Ishikawa (cell line): ENCODE results near the gene GYPA.
A peak's percentile ranks its signal among the peaks of the same experiment; 100 is the strongest.

Experiments
- CEBPB ChIP-seq: IDR thresholded peaks from 2 replicates; pipeline ENCODE4 v1.6.1; 2012
- CREB1 ChIP-seq: IDR thresholded peaks from 2 replicates; pipeline ENCODE4 v1.6.1; 2012; ENCODE audit warnings: low read depth
- EGR1 ChIP-seq: IDR thresholded peaks from 2 replicates; pipeline ENCODE4 v1.6.1; 2012
- EP300 ChIP-seq: IDR thresholded peaks from 2 replicates; pipeline ENCODE4 v1.6.1; 2012; ENCODE audit warnings: borderline replicate concordance
- FOXM1 ChIP-seq: IDR thresholded peaks from 2 replicates; pipeline ENCODE4 v1.6.1; 2012; ENCODE audit warnings: low read depth, borderline replicate concordance
- MAX ChIP-seq: IDR thresholded peaks from 2 replicates; pipeline ENCODE4 v1.6.1; 2012
- NFIC ChIP-seq: IDR thresholded peaks from 2 replicates; pipeline ENCODE4 v1.6.1; 2012
- RAD21 ChIP-seq: IDR thresholded peaks from 2 replicates; pipeline ENCODE4 v1.6.1; 2012; ENCODE audit warnings: low read depth
- REST ChIP-seq: IDR thresholded peaks from 2 replicates; pipeline ENCODE4 v1.6.1; 2012; ENCODE audit warnings: low read depth, mild to moderate bottlenecking
- TAF1 ChIP-seq: IDR thresholded peaks from 2 replicates; pipeline ENCODE4 v1.6.1; 2012; ENCODE audit warnings: low read depth, mild to moderate bottlenecking
- TCF12 ChIP-seq: IDR thresholded peaks from 2 replicates; pipeline ENCODE4 v1.6.1; 2012; ENCODE audit warnings: low read depth
- TEAD4 ChIP-seq: IDR thresholded peaks from 2 replicates; pipeline ENCODE4 v1.6.1; 2012
- USF1 ChIP-seq: IDR thresholded peaks from 2 replicates; pipeline ENCODE4 v1.6.1; 2012
- YY1 ChIP-seq: IDR thresholded peaks from 2 replicates; pipeline ENCODE4 v1.6.1; 2012; ENCODE audit warnings: low read depth
- ZBTB7A ChIP-seq: IDR thresholded peaks from 2 replicates; pipeline ENCODE4 v1.6.1; 2012; ENCODE audit warnings: low read depth

Gene GYPA

GRCh38 chr4:144179152-144179739 lies 38.7 kb upstream of the GYPA start:
- TF ChIP-seq EGR1 (no peak), YY1 (no peak), CEBPB (no peak), FOXM1 (no peak), ZBTB7A (no peak), TAF1 (no peak), MAX (no peak), NFIC (no peak), USF1 (no peak)

- TF ChIP-seq MAX (no peak), EP300 (no peak), TEAD4 (peak; percentile 30; the same call in 1 of the 2 replicates), USF1 (no peak)
These were observed 37.9 kb upstream of the GYPA start for GRCh38 chr4:144178414-144178813.

DNA sequence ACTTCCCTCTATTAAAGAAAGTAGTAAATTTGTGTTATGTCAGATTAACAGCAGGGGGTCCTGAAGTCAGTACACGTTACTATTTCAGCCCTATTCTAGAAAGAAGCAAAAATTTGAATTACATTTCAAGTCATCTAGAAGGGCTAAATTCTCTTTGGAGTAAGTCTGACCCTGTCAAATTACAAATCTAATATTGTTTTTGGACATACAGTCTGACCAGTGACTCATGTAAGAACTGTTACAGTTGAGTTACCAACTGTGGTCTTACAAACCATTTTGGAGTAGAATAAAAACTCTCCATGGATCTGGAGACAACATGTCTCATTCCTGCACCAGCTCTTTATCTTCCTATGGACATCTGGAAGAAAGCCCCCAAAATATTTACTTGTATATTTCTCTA lies 36.0 kb upstream of the GYPA start:
- TF ChIP-seq EP300 = no peak
- TF ChIP-seq TCF12 = no peak
- TF ChIP-seq RAD21 = no peak

DNA sequence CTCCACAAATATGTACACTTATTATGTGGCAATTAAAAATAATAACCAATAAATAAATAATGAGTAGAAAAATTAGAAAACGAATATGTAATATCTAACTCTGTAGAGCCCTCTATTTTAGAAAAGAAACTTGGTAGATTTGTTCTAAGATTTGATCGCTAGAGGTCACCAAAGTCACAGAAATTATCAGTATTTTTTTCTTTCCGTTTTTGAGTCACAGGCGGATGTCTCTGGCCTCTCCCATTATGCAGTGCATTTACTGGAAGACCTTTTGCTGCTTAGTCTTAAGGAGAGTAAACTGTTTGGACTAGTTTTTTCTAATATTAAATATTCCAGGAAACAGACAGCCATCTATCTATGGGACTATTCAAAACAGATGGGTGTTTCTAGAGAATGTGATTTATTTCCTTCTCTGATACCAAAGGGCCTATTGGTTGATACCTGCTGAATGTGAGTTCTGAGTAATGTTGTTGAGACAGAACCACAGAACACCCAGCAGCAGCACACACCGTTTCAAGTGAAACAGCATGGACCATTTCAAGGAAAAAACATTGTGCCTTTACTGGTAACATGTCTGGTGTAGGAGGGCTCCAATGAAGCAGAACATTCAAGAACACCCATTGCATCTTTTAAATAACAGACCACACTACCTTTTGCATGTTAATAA lies 34.0 kb upstream of the GYPA start:
- TF ChIP-seq EGR1 (no peak), RAD21 (peak; percentile 74), TCF12 (no peak)

GRCh38 chr4:144171697-144172096 lies 31.2 kb upstream of the GYPA start:
- TF ChIP-seq EP300 (no peak), TEAD4 (no peak), REST (no peak), TCF12 (no peak), CEBPB (no peak), EGR1 (no peak)

DNA sequence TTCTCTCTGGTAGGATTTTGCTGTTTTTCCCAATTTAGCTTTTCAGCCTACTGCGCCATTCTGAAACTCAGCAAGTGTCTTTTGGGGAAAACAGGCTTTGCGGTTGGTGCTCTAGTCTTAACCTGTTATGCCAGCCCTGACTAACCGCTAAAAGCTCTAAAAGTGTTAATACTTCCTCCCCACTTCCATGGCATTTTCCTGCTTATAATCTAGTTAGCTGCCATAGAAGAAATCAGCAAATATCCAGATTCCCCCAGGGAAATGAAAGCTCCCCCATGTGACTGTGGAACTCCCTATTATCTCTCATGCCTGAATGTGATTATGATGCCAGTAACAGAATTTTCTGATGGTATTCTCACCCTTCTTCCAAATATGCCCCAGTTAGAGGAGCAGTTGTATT lies 28.7 kb upstream of the GYPA start:
- TF ChIP-seq ZBTB7A (no peak), MAX (no peak), USF1 (no peak), TCF12 (no peak), CREB1 (no peak), EP300 (no peak), REST (no peak), TEAD4 (no peak), RAD21 (no peak), CEBPB (no peak), NFIC (no peak), FOXM1 (no peak), YY1 (no peak), EGR1 (no peak), TAF1 (no peak)

- TF ChIP-seq TEAD4 (no peak), YY1 (no peak), TAF1 (no peak)
These were observed 13.5 kb upstream of the GYPA start for GRCh38 chr4:144154044-144154443.
